ENCODE measurements around the gene AP1M1.

Gene AP1M1

DNA sequence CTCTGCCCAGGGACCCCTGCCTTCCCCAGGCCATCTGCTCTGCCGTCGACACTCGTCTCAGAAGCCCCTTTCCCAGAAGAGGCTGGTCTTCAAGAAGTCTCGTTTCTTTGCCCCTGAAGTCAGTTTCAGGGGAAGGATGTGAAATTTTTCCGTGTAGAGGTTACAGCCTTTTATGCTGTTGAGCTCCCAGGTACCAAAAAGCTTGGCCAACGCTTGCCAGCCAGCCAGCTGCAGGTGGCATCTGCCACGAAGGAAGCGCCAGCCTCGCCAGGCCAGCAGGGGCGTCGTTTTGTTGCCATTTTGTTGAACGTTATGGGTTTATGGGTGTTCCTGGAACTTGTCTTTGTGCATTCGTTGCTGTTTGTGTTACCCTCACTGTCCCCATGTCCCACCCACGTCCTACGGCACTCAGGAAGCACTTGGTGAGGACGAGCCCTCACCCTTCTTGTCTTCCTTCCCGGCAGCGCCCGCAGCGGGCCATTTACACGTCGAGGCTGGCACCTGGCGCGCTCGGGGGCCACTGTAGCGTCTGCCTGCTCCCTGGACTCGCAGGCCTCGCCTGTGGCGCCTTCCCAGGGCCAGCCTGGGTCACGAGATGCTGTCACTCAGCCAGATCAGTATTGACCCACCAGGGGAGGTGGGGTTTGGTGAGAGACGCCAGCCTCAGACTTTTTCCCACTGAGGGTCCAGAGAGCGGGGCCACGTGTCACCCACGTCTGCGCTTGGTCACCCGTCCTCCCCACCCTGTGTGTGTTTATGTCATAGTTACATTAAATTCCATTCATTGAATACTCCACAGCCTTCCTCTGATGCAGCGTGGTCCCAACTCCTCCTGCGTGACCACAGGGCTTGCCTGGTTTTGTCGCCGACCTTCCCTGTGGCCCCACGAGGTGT lies 37.1 kb downstream of the AP1M1 start:
- no peak overlapping the region for H3K4me3 ChIP-seq (ENCODE audit: low read length)
- TF ChIP-seq CTCF (IDR thresholded peaks at IDR 0.05; ENCODE audit: insufficient read depth, low read depth, low read length, missing control alignments) = no peak
- DNase-seq (ENCODE audit: low read depth) = no peak

DNA sequence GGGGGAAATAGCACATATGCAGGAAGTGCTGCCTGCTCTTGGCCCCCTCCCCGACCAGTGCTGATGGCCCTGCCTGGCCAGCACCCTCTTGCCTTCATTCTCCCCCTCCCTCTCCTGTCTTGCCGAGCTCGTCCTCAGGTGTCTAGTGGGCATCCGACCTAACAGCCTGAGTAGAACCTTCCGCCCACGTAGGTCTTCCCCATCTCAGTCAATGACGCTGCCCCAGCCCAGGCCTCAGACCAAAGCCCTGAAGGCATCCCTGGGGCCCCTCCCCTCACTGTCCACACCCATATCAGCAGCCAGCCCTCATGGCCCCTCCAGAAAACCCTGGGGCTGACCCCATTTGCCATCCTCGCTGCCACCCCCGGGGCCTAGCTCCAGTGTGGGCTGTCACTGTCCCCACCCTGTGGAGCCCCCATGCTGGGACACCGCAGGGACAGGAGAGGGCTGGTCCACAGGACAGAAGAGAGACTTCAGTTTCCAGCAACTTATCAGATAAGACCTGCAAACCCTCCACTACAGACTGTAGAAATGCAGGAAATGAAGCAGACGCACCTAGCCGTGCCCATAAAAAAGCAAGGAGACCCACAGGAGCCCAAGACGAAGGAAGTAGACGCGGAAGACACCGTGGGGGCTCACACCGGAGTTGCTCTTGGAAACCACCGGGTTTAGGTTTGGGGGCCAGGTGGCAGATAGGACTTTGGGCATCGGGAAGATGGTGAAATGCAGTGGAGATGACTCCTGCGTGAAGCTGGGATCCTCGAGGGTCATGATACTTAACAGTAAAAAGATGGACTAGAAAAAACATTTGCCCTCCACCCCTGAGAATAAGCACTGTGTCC lies 38.3 kb downstream of the AP1M1 start:
- no peak overlapping the region for H3K4me3 ChIP-seq (ENCODE audit: low read length)
- no peak for DNase-seq (ENCODE audit: low read depth)
- no peak for TF ChIP-seq CTCF (IDR thresholded peaks at IDR 0.05; ENCODE audit: insufficient read depth, low read depth, low read length, missing control alignments)

DNA sequence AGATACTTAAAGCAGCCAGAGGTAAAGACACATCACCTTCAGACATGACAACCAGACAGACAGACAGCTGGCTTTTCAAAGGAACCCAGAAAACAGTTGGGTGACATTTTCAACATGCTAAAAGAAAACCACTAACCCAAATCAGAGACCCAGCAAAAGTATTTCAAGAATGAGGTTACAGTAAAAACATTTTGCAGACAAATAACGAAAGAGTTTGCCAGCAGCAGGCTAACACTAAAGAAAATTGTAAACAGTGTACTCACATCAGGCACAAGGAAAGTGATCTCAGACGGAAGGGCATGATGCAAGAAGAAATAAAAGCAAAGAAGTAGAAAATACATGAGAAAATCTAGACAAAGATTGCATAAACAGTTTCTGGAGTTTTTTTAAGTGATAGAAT lies 46.4 kb downstream of the AP1M1 start:
- no peak overlapping the region for H3K4me3 ChIP-seq (ENCODE audit: low read length)
- no peak for DNase-seq (ENCODE audit: low read depth)
- no peak for TF ChIP-seq CTCF (IDR thresholded peaks at IDR 0.05; ENCODE audit: insufficient read depth, low read depth, low read length, missing control alignments)

GRCh38 chr19:16247353-16248182 lies 49.9 kb downstream of the AP1M1 start:
- no peak overlapping the region for H3K4me3 ChIP-seq (ENCODE audit: low read length)
- peak; percentile 74 for DNase-seq (ENCODE audit: low read depth)
- TF ChIP-seq CTCF (IDR thresholded peaks at IDR 0.05; ENCODE audit: insufficient read depth, low read depth, low read length, missing control alignments) = peak; percentile 95

DNA sequence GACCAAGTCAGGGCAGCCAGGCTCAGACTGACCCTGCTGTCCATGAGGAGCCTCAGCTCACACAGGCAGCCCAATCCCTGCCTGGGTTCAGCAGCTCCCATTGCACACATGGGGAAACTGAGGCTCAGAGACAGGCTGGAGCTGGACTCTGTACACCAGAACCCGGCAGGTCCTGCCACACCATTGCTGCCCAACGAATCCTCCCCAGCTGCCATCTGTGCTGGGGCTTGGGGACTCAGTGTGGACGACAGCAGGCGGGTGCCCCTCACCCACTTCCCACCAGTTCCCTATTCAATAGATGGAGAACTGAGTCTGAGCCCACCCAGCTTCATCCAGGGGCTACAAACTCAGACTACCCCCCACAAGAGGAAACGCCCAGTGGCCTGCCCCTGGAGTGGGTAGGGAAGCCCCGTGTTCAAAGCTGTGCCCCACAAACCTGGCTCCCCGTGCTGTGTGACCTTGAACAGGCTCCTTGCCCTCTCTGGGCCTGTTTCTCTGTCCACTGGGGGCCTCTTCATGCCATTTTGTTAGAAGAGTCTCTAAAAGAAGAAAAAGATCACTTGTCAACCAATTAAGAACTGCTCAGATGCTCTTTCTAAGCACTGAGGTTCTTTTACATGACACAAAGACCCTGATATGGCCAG lies 50.8 kb downstream of the AP1M1 start:
- no peak for DNase-seq (ENCODE audit: low read depth)
- no peak overlapping the region for H3K4me3 ChIP-seq (ENCODE audit: low read length)
- TF ChIP-seq CTCF (IDR thresholded peaks at IDR 0.05; ENCODE audit: insufficient read depth, low read depth, low read length, missing control alignments) = no peak

- DNase-seq (ENCODE audit: low read depth) = no peak
- no peak for TF ChIP-seq CTCF (IDR thresholded peaks at IDR 0.05; ENCODE audit: insufficient read depth, low read depth, low read length, missing control alignments)
- H3K4me3 ChIP-seq (ENCODE audit: low read length) = no peak overlapping the region
Measured at GRCh38 chr19:16249826-16250404, 52.2 kb downstream of the AP1M1 start.
